NB4 (cell line): ENCODE measurements around the gene NR6A1.

Experiments
- CTCF ChIP-seq: IDR thresholded peaks from one replicate; pipeline ENCODE4 v1.5.1; 2012; ENCODE audit warnings: low read depth, low read length
- POLR2A ChIP-seq: IDR thresholded peaks from 2 replicates; pipeline ENCODE4 v1.6.1; 2011; ENCODE audit warnings: mild to moderate bottlenecking; ENCODE audit not compliant: insufficient read length; ENCODE audit errors: extremely low read depth

GRCh38 chr9:124665391-124666058, 105.6 kb downstream of the NR6A1 start:
- TF ChIP-seq CTCF (no peak), POLR2A (no peak)
